Activated naive CD4-positive, alpha-beta T cell treated with anti-CD3 and anti-CD28 coated beads for 36 hours (primary cell): ENCODE data around the gene ITM2B. TPM values are rescaled to one million over a fixed set of nuclear protein-coding genes. Genes with fewer than 3 reads are reported as not detected.
"Not testable (repeated sequence)": the region's sequence is repeated elsewhere in the genome, so short reads cannot be mapped to it uniquely, and the experiment has no call there.

Source experiments
- CTCF ChIA-PET: fragments of 350-600 bp; sonication (Branson Sonifier 250); formaldehyde crosslinking; loops from one replicate; lab custom pipeline; 2021; ENCODE audit warnings: antibody characterized with exemption; lab: Charles Lee
- DNase-seq: peaks from one replicate; pipeline ENCODE4 v3.0.0-alpha.2; 2020
- H3K27ac Mint-ChIP-seq: one replicate; pipeline ENCODE4 v1.8.0; 2021; ENCODE audit warnings: mild to moderate bottlenecking, mixed read lengths
- H3K27me3 Mint-ChIP-seq: one replicate; pipeline ENCODE4 v1.8.0; 2021; ENCODE audit warnings: low read depth, mixed read lengths
- H3K36me3 Mint-ChIP-seq: one replicate; pipeline ENCODE4 v1.8.0; 2021; ENCODE audit warnings: low read depth, mixed read lengths
- H3K4me1 Mint-ChIP-seq: one replicate; pipeline ENCODE4 v1.8.0; 2021; ENCODE audit warnings: low read depth, mixed read lengths
- H3K4me3 Mint-ChIP-seq: one replicate; pipeline ENCODE4 v1.8.0; 2021; ENCODE audit warnings: mild to moderate bottlenecking, moderate library complexity, mixed read lengths
- H3K9me3 Mint-ChIP-seq: one replicate; pipeline ENCODE4 v1.8.0; 2021; ENCODE audit warnings: mixed read lengths
- intact Hi-C: fragments of 100-400 bp; cut with micrococcal nuclease; formaldehyde crosslinking; loops from one replicate; pipeline ENCODE4 v1.15.1; 2023
- total RNA-seq, 2 experiments: library from RNA; stranded (reverse); gene quantifications; one replicate each; pipeline ENCODE4 v1.2.3, GENCODE V29; 2021

The ITM2B gene
- total RNA-seq = 100 to 1,000 TPM; 110 to 112 TPM

DNA sequence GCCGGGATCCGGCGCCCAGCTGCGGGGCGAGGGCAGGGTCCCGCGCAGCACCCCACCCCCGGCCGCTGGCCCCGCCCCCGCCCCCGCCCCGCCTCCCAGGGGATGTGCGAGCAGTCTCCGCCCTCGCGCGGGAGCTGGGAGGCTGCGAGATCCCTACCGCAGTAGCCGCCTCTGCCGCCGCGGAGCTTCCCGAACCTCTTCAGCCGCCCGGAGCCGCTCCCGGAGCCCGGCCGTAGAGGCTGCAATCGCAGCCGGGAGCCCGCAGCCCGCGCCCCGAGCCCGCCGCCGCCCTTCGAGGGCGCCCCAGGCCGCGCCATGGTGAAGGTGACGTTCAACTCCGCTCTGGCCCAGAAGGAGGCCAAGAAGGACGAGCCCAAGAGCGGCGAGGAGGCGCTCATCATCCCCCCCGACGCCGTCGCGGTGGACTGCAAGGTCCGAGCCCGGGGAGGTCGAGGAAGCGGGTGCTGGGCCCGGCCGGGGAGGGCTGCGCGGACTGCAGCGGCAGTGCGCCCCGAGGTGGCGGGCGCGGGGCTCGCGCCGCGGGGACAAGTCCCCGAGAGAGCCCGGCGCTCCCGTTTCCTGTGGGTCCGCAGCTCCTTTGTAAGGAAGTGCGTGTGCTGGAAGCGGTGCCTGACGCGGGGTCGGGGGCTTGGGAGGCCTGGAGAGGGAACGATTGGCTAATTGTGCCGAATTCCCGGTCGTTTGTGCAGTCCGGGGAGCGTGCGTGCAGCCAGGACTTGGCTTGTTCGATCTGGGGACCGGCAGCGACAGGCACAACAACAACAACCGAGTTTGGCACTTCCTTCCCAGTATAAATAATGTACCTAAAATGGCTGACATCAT lies at the start of gene ITM2B:
TSS of gene ITM2B (plus strand) at position 161 of the 843 bp plus-strand sequence. CDS start at position 316, 155 bp downstream.
- H3K27me3 Mint-ChIP-seq = no peaks in the 10 kb centered on the region
- intact Hi-C loops = loop anchor here (1.0 to 10.0 kb wide), 7 partner anchors 70 to 1438 kb away; partner anchors contain the start of genes ESD, LPAR6, RB1 and RCBTB2
- H3K4me3 Mint-ChIP-seq = peak within 1 kb of the TSS; percentile 87
- no peaks in the 10 kb centered on the region for H3K9me3 Mint-ChIP-seq
- H3K36me3 Mint-ChIP-seq = peaks cover 2% of the 10 kb centered on the region
- DNase-seq = peak; percentile 70
- H3K27ac Mint-ChIP-seq = peak within 1 kb of the TSS; percentile 94
- CTCF ChIA-PET = interaction anchor here (0.6 to 3.2 kb wide), 15 partner anchors 11 to 347 kb away, joined by 3 to 22 read pairs (median 3); partner anchors contain the start of gene NUDT15
- peaks cover 60% of the 10 kb centered on the region for H3K4me1 Mint-ChIP-seq

DNA sequence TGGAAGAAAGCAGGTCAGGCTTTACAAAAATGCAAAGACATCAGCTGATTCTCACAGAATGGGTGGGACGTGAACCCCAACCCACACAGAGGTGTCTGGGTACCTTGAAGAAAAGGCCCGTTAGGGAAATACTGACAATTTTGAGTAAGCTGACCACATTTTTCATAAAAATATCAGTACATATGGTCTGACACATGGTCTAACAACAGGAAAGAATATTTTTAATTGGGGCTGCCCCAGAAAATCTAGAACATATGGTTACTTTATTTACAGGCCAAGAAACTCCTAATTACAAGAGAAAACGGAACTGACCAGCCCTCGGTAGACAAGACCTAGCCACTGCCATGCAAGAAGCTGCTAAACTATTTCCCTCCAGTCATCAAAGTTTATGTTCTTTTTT lies 48.7 kb upstream of the ITM2B start:
- Mint-ChIP-seq H3K9me3 (no peaks in the 10 kb centered on the region), H3K27ac (no peak overlapping the region), H3K36me3 (no peaks in the 10 kb centered on the region), H3K27me3 (no peaks in the 10 kb centered on the region), H3K4me3 (no peak overlapping the region), H3K4me1 (peaks cover 56% of the 10 kb centered on the region)
- CTCF ChIA-PET = interaction anchor here (0.6 to 1.7 kb wide), 6 partner anchors 15 to 89 kb away, joined by 3 to 6 read pairs (median 4); partner anchors contain the start of gene ITM2B
- intact Hi-C loops = no loop called here
- DNase-seq = peak; percentile 8

DNA sequence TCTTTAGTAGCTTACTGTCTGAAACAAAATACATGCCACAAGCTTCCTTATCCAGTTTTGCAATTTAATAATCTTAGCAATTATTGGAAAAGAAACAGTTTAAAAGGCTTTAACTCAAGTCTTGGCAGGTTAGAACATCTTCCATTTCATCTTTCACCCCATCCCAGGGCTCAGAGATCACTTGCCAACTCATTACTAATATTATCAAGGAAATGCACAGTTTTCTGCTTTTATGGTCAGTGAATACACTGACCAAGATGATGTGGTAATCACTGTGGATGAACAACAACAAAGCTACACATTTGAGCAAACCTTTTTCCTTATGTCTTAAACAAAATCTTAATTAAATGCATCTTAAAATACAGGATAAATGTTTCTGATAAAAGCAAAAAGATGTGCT lies 48.0 kb upstream of the ITM2B start:
- no peak for DNase-seq
- peaks cover 56% of the 10 kb centered on the region for H3K4me1 Mint-ChIP-seq
- intact Hi-C loops = no loop called here
- no peaks in the 10 kb centered on the region for H3K9me3 Mint-ChIP-seq
- H3K27me3 Mint-ChIP-seq = no peaks in the 10 kb centered on the region
- CTCF ChIA-PET = interaction anchor here (0.6 to 1.7 kb wide), 4 partner anchors 36 to 90 kb away, joined by 3 to 6 read pairs (median 5); partner anchors contain the start of gene ITM2B
- no peak overlapping the region for H3K4me3 Mint-ChIP-seq
- H3K36me3 Mint-ChIP-seq = no peaks in the 10 kb centered on the region
- H3K27ac Mint-ChIP-seq = no peak overlapping the region

DNA sequence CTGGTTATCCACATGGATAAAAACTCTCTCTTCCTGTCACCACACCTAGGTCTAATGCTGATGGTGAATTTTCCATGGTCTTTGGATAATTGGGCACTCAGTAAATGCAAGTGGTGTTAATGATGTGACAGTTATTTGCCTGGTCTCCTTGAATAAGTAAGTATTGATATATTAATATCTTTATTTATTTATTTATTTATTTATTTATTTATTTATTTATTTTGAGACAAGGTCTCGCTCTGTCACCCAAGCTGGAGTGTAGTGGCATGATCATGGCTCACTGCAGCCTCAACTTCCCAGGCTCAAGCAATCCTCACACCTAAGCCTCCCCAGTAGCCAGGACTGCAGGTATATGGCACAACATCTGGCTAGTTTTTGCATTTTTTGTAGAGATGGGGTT lies 46.3 kb upstream of the ITM2B start:
- H3K4me1 Mint-ChIP-seq = peaks cover 58% of the 10 kb centered on the region
- H3K36me3 Mint-ChIP-seq = no peaks in the 10 kb centered on the region

DNA sequence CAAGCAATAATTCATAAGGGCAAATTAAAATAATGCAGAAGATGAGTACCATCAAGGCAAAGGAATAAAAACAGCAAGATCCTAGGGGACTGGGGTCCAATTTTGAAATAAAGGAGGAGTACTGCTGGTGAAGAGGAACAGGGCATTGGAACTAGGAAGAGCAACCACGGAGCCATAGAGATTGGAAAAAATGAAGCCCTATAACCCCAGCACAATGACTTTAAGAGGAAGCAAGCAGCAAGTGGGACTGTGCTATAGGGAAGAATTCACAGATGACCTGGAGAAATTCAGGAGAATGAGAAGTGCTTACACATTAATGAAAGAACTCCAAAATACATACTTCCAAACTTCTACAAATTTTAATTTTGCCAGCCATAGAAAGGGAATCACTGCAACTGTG lies 44.9 kb upstream of the ITM2B start:
- intact Hi-C loops = no loop called here
- Mint-ChIP-seq H3K27ac (no peak overlapping the region), H3K9me3 (no peaks in the 10 kb centered on the region), H3K27me3 (no peaks in the 10 kb centered on the region), H3K4me1 (peaks cover 62% of the 10 kb centered on the region), H3K36me3 (no peaks in the 10 kb centered on the region), H3K4me3 (no peak overlapping the region)
- CTCF ChIA-PET = no interaction called here
- no peak for DNase-seq

More for the DNA sequence above, 46.3 kb upstream of the ITM2B start:
- H3K4me3 Mint-ChIP-seq = no peak overlapping the region
- H3K27me3 Mint-ChIP-seq = no peaks in the 10 kb centered on the region
- no peaks in the 10 kb centered on the region for H3K9me3 Mint-ChIP-seq
- H3K27ac Mint-ChIP-seq = no peak overlapping the region
- intact Hi-C loops = loop anchor here (1.0 kb wide), 6 partner anchors 8 to 59 kb away; no protein-coding TSS in a partner anchor
- CTCF ChIA-PET = interaction anchor here (0.7 to 1.3 kb wide), 3 partner anchors 59 to 160 kb away, joined by 3 read pairs; no protein-coding TSS in a partner anchor
- no peak for DNase-seq

DNA sequence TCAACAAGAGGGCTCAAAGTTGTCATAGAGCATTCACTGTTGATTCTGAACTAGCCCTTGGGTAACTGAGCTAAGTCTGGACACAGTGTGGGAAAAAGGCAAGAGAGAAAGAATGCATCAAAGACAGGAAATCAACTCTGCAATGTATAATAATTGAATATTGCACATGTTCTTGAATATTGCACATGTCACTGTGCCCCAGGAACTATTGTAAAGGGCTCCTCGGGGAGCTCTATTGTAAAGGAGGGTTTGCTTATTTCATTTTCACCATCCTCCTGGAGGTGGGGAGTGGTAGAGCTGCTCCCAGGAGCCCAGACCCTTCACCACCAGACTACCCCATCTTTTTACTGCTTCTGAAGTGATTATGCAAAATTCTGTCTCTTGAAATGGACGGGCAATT lies 44.4 kb upstream of the ITM2B start:
- Mint-ChIP-seq H3K4me1 (peaks cover 65% of the 10 kb centered on the region), H3K4me3 (no peak overlapping the region)
- CTCF ChIA-PET = interaction anchor here (1.0 kb wide), 1 partner anchor 23 kb away, joined by 3 read pairs; no protein-coding TSS in a partner anchor

DNA sequence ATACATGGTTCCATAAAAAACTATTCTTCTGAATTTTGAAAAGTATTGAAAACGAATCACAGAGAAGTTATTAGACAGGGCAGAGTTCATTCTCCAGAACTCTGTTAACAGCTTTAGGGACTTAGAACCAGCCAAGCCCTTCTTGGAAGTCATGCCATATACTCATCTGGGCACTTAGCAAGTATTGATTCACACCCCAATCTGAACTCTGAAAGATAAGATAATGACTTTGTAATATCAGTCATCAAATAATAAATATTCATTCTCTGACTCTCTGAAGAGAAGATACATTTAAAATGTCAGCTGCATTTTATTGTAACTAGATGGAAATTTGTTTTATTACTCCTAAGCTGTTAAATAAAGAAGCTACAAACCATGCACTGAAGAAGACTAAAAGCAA lies 43.8 kb upstream of the ITM2B start:
- DNase-seq = no peak
- Mint-ChIP-seq H3K27me3 (no peaks in the 10 kb centered on the region), H3K36me3 (no peaks in the 10 kb centered on the region), H3K4me1 (peaks cover 65% of the 10 kb centered on the region), H3K4me3 (no peak overlapping the region), H3K9me3 (no peaks in the 10 kb centered on the region), H3K27ac (no peak overlapping the region)
- intact Hi-C loops = no loop called here
- CTCF ChIA-PET = interaction anchor here (0.8 to 1.0 kb wide), 2 partner anchors 10 to 22 kb away, joined by 3 read pairs; no protein-coding TSS in a partner anchor

More for the DNA sequence above, 44.4 kb upstream of the ITM2B start:
- H3K27ac Mint-ChIP-seq = no peak overlapping the region
- no peaks in the 10 kb centered on the region for H3K9me3 Mint-ChIP-seq
- no peaks in the 10 kb centered on the region for H3K27me3 Mint-ChIP-seq
- no peaks in the 10 kb centered on the region for H3K36me3 Mint-ChIP-seq
- intact Hi-C loops = no loop called here
- DNase-seq = no peak

DNA sequence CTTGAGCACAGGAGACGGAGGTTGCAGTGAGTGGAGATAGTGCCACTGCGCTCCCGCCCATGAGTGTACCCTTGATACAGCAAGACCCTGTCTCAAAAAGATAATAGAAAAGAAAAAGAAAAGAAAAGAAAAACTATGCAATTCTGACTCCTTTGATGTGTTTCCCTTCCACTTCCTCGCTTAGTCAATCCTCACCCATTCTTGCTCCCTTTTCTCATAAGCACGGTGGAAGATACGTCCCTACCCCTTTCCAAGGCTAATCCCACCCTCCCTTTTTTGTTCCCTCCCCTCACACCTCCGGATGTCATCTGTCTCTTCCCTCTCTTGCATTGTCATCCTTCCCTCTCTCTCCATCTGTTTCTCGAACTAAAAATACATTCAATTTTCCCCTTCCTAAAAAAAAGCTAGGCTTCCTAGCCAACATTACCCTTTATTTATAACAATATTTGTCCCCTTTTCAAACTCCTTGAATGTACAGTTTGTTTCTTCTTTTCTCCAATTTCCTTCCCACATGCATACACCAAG lies 40.5 kb upstream of the ITM2B start:
- H3K9me3 Mint-ChIP-seq = no peaks in the 10 kb centered on the region
- CTCF ChIA-PET = interaction anchor here (0.9 to 1.4 kb wide), 2 partner anchors 10 to 12 kb away, joined by 3 to 4 read pairs; no protein-coding TSS in a partner anchor
- no peaks in the 10 kb centered on the region for H3K36me3 Mint-ChIP-seq
- no peak for DNase-seq
- H3K27me3 Mint-ChIP-seq = no peaks in the 10 kb centered on the region
- peaks cover 49% of the 10 kb centered on the region for H3K4me1 Mint-ChIP-seq
- intact Hi-C loops = no loop called here
- no peak overlapping the region for H3K27ac Mint-ChIP-seq
- no peak overlapping the region for H3K4me3 Mint-ChIP-seq

DNA sequence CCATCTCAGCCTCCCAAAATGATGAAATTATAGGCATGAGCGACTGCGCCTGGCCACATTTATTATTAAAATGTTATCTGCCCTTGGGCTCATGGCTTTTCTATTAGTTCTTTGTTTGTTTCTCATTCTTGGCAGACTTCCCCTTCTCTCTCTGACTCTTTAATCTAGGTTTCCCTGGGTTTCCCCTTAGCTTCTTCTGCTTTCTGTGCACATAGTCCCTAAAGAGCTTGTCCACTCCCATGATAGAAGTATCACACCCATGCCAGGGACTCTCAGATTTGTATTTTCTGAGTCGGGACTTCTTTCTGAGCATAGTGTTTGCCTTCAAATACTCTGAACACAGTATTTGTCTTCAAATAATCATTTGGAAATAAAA lies 38.6 kb upstream of the ITM2B start:
- H3K4me1 Mint-ChIP-seq = peaks cover 41% of the 10 kb centered on the region
- no peak overlapping the region for H3K27ac Mint-ChIP-seq
- intact Hi-C loops = loop anchor here (1.0 kb wide), 2 partner anchors 8 to 16 kb away; no protein-coding TSS in a partner anchor
- H3K4me3 Mint-ChIP-seq = no peak overlapping the region
- DNase-seq = peak; percentile 10
- CTCF ChIA-PET = interaction anchor here (1.3 kb wide), 1 partner anchor 67 kb away, joined by 3 read pairs; no protein-coding TSS in a partner anchor
- H3K9me3 Mint-ChIP-seq = no peaks in the 10 kb centered on the region
- no peaks in the 10 kb centered on the region for H3K27me3 Mint-ChIP-seq
- no peaks in the 10 kb centered on the region for H3K36me3 Mint-ChIP-seq

DNA sequence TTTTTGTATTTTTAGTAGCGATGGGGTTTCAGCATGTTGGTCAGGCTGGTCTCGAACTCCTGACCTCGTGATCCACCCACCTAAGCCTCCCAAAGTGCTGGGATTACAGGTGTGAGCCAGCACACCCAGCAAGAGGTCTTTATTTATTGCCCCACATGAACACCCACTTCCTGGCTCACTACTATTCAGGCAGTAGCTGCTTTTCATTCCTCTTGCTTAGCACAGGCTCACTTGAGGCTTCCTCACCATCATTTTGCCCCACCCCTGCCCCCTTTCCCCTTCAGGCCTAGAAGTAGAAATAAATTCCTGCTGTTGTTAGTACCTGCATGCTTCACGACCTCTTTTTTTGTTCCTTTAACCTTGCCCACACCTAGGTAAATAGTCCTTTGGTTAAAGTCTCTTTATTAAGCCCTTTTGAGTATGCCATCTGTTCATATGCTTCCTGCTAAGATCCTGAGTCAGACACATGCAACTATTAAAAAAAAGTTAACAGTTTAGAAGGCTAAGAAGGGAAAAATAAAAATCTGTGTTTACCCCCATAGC lies 33.5 kb upstream of the ITM2B start:
- DNase-seq = peak; percentile 6
- CTCF ChIA-PET = interaction anchor here (1.0 kb wide), 1 partner anchor 10 kb away, joined by 3 read pairs; no protein-coding TSS in a partner anchor
- no peaks in the 10 kb centered on the region for H3K27me3 Mint-ChIP-seq
- H3K4me3 Mint-ChIP-seq = no peak overlapping the region
- H3K36me3 Mint-ChIP-seq = no peaks in the 10 kb centered on the region
- intact Hi-C loops = no loop called here
- no peak overlapping the region for H3K27ac Mint-ChIP-seq
- peaks cover 18% of the 10 kb centered on the region for H3K4me1 Mint-ChIP-seq
- peaks cover 7% of the 10 kb centered on the region for H3K9me3 Mint-ChIP-seq

DNA sequence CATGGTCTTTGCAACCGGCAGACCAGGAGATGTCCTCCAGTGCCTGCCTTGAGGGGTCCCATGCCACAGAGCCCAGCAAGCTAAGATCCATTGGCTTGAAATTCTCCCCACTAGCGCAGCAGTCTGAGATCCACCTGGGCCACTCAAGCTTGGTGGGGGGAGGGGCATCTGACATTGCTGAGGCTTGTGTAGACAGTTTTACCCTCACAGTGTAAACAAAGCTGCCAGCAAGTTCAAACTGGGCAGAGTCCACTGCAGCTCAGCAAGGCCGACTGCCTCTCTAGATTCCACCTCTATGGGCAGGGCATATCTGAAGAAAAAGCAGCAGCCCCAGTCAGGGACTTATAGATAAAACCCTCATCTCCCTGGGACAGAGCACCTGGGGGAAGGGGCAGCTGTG lies 32.0 kb upstream of the ITM2B start:
- Mint-ChIP-seq H3K27me3 (no peaks in the 10 kb centered on the region), H3K4me3 (no peak overlapping the region), H3K9me3 (peaks cover 11% of the 10 kb centered on the region), H3K36me3 (no peaks in the 10 kb centered on the region), H3K27ac (no peak overlapping the region), H3K4me1 (peaks cover 13% of the 10 kb centered on the region)
- intact Hi-C loops = no loop called here
- DNase-seq = no peak
- CTCF ChIA-PET = interaction anchor here (1.1 kb wide), 1 partner anchor 379 kb away, joined by 3 read pairs; no protein-coding TSS in a partner anchor

DNA sequence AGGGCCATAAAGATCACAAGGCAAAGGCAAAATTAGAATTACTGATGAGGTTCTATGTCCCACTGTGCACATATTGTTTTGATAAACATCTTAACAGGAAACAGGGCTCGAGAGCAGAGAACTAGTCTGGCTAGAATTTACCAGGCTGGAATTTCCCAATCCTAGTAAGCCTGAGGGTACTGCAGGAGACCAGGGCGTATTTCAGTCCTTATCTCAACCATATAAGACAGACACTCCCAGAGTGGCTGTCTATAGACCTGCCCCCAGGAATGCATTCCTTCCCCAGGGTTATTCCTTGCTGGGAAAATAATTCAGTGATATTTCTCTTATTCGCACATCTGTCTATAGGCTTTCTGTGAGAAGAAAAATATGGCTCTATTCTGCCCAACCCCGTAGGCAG lies 25.8 kb upstream of the ITM2B start:
- H3K27ac Mint-ChIP-seq, CTCF ChIA-PET, intact Hi-C loops, DNase-seq, H3K4me3 Mint-ChIP-seq, H3K36me3 Mint-ChIP-seq, H3K27me3 Mint-ChIP-seq: not testable (repeated sequence)
- H3K4me1 Mint-ChIP-seq = peaks cover 21% of the 10 kb centered on the region
- peaks cover 21% of the 10 kb centered on the region for H3K9me3 Mint-ChIP-seq
